Nephron (organoid): Measurements from ENCODE around the gene ASB2.

Experiments used
- H3K27ac Mint-ChIP-seq, 3 experiments: 2 replicates each; pipeline ENCODE4 v1.8.0; 2020; ENCODE audit warnings: mixed read lengths in 3 of 3, mild to moderate bottlenecking in 2 of 3, moderate library complexity in 1 of 3
- H3K27me3 Mint-ChIP-seq: 2 replicates; pipeline ENCODE4 v1.8.0; 2021; ENCODE audit warnings: low read depth, mild to moderate bottlenecking, moderate library complexity, mixed read lengths
- H3K36me3 Mint-ChIP-seq: 2 replicates; pipeline ENCODE4 v1.8.0; 2020; ENCODE audit warnings: low read depth, mixed read lengths
- H3K4me1 Mint-ChIP-seq: 2 replicates; pipeline ENCODE4 v1.8.0; 2020; ENCODE audit warnings: mixed read lengths
- H3K4me3 Mint-ChIP-seq, 3 experiments: 2 replicates each; pipeline ENCODE4 v1.8.0; 2020; ENCODE audit warnings: mild to moderate bottlenecking in 3 of 3, mixed read lengths in 3 of 3, moderate library complexity in 2 of 3
- H3K9me3 Mint-ChIP-seq: 2 replicates; pipeline ENCODE4 v1.8.0; 2020; ENCODE audit warnings: mixed read lengths
- CTCF ChIP-seq, 3 experiments: fragments of 200-600 bp; sonication (generic); IDR thresholded peaks; one replicate each; pipeline ENCODE4 v1.5.0; 2021; ENCODE audit warnings: antibody characterized with exemption in 3 of 3; ENCODE audit not compliant: unreplicated experiment in 3 of 3

ASB2 gene

GRCh38 chr14:93994919-93995682 is 18.7 kb upstream of the ASB2 start:
- TF ChIP-seq CTCF (IDR thresholded peaks at IDR 0.05; ENCODE audit: unreplicated experiment in 3 of 3), result no peak
- Mint-ChIP-seq H3K9me3 (no peaks in the 10 kb centered on the region), H3K4me1 (peaks cover 10% of the 10 kb centered on the region), H3K4me3 (no peak overlapping the region), H3K27ac (no peak overlapping the region), H3K27me3 (peaks cover 30% of the 10 kb centered on the region), H3K36me3 (no peaks in the 10 kb centered on the region)

- TF ChIP-seq CTCF (IDR thresholded peaks at IDR 0.05; ENCODE audit: unreplicated experiment in 3 of 3), result no peak
- Mint-ChIP-seq H3K4me1 (peaks cover 8% of the 10 kb centered on the region), H3K27ac (no peak overlapping the region), H3K27me3 (peaks cover 26% of the 10 kb centered on the region), H3K9me3 (no peaks in the 10 kb centered on the region), H3K36me3 (no peaks in the 10 kb centered on the region), H3K4me3 (no peak overlapping the region)
Measured at GRCh38 chr14:93993382-93993781, 17.0 kb upstream of the ASB2 start.

GRCh38 chr14:93991649-93992048 is 15.3 kb upstream of the ASB2 start:
- peaks cover 22% of the 10 kb centered on the region for H3K27me3 Mint-ChIP-seq
- H3K9me3 Mint-ChIP-seq, result no peaks in the 10 kb centered on the region
- H3K4me1 Mint-ChIP-seq, result peaks cover 11% of the 10 kb centered on the region
- no peak for TF ChIP-seq CTCF (IDR thresholded peaks at IDR 0.05; ENCODE audit: unreplicated experiment in 3 of 3)
- H3K4me3 Mint-ChIP-seq, result no peak overlapping the region
- no peaks in the 10 kb centered on the region for H3K36me3 Mint-ChIP-seq
- H3K27ac Mint-ChIP-seq, result no peak overlapping the region

GRCh38 chr14:93991212-93991611 is 14.8 kb upstream of the ASB2 start:
- H3K27me3 Mint-ChIP-seq, result peaks cover 22% of the 10 kb centered on the region
- H3K4me1 Mint-ChIP-seq, result peaks cover 12% of the 10 kb centered on the region
- H3K36me3 Mint-ChIP-seq, result no peaks in the 10 kb centered on the region
- TF ChIP-seq CTCF (IDR thresholded peaks at IDR 0.05; ENCODE audit: unreplicated experiment in 3 of 3), result no peak
- H3K9me3 Mint-ChIP-seq, result no peaks in the 10 kb centered on the region
- no peak overlapping the region for H3K27ac Mint-ChIP-seq
- no peak overlapping the region for H3K4me3 Mint-ChIP-seq

GRCh38 chr14:93989939-93990338 is 13.6 kb upstream of the ASB2 start:
- no peak overlapping the region for H3K4me3 Mint-ChIP-seq
- no peaks in the 10 kb centered on the region for H3K36me3 Mint-ChIP-seq
- H3K9me3 Mint-ChIP-seq, result no peaks in the 10 kb centered on the region
- no peak for TF ChIP-seq CTCF (IDR thresholded peaks at IDR 0.05; ENCODE audit: unreplicated experiment in 3 of 3)
- H3K4me1 Mint-ChIP-seq, result peaks cover 8% of the 10 kb centered on the region
- no peak overlapping the region for H3K27ac Mint-ChIP-seq
- H3K27me3 Mint-ChIP-seq, result peaks cover 13% of the 10 kb centered on the region
